Posterior vena cava (tissue), 2 donors: ENCODE measurements around the gene MEF2A. TPM values are rescaled to one million over a fixed set of nuclear protein-coding genes. Genes with fewer than 3 reads are reported as not detected.
A peak's percentile ranks its signal among the peaks of the same experiment; 100 is the strongest.

Experiments
- DNase-seq: peaks from one replicate; pipeline ENCODE4 v3.0.0-alpha.2; 2020; ENCODE audit warnings: low spot score
- intact Hi-C, 2 donors: fragments of 100-400 bp; cut with DNase I; formaldehyde crosslinking; loops; one replicate each; pipeline versions ENCODE4 v1.14.1 to v1.14.2; 2022 to 2023
- total RNA-seq, 2 donors: library from RNA; stranded (reverse); fragmentation: NEBNext Ultra II Directional; extraction: Animal tissue kit (Norgen Biotek cat#: 25700); gene quantifications; one replicate each; pipeline ENCODE4 v1.2.1, GENCODE V29; 2021
- donor health status: DM: yes; HTN: yes; CAD: no.
- donor health status: DM: yes; HTN: yes; CAD: no.

Gene MEF2A
- total RNA-seq, 2 donors from 2014 or later, result 90.6 to 121 TPM

DNA sequence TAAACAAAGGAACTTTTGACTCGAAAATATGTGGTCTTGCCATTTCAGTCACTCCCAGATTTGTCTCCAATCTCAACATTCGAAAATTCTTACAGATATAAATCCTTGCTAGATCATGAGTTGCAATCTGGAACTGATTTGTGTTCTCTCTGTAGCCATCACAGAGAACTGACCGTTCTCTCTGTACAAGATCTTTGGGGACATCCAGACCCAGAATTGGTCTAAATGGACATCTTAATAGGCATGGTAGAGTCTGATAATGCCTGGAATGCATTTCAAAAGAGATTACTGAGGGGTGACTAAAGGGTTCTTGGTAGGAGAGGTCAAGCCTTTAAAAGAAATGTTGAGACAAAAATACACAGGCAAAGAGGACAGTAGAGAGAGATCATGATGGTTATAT is 7.2 kb upstream of the MEF2A start:
- intact Hi-C loops, result no loop called here
- no peak for DNase-seq

DNA sequence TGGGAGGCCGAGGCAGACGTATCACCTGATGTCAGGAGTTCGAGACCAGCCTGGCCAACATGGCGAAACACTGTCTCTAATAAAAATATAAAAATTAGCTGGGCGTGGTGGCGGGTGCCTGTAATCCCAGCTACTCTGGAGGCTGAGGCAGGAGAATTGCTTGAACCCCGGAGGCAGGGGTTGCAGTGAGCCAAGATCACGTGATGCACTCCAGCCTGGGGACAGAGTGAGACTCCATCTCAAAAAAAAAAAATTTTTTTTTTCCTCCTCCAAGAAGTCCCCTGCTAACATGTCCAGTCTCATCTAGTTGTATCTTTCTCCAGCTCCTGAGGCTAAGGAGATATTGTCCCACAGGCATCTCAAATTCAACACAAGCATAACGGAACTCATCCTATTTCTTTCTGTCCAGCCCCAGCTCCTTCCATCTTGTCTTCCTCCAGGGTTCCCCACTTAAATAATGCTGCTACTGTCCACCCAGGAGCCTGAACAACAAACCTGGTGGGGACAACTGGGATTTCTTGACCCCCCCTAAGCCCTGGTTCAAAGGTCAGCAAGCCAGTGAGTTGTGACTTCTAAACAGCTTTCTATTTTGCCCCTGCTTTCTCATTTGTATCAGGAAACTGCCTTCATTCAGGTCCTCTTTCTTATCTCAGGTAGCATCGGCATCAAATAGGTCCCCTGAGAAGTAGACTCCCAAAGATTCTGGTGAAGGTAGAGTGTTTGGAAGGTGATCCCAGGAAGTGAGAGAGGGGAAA is 4.1 kb upstream of the MEF2A start:
- DNase-seq, result no peak
- intact Hi-C loops, result loop anchor here in 1 of 2 donors (10.0 kb wide), 1 partner anchor 87 kb away; no protein-coding TSS in a partner anchor

DNA sequence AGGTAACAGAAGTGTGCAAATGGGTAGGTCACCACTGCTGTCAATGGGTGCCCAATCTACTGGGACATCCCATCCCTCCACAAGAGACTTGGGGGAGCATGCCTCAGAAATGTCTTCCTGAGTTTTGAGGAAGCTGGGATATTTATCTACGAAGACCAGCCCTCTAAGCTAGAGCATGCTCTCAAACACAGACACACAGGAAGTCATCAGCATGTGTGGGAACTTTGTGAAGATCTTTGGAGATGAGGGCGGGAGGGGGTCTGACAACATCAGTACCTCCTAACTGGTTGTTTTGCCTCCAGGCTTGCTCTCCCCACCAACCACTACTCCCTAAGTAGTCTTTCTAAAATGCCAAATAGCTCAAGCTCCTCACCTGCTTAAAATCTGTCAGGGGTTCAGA is 3.5 kb upstream of the MEF2A start:
- DNase-seq, result no peak
- intact Hi-C loops, result loop anchor here in 1 of 2 donors (10.0 kb wide), 1 partner anchor 87 kb away; no protein-coding TSS in a partner anchor

DNA sequence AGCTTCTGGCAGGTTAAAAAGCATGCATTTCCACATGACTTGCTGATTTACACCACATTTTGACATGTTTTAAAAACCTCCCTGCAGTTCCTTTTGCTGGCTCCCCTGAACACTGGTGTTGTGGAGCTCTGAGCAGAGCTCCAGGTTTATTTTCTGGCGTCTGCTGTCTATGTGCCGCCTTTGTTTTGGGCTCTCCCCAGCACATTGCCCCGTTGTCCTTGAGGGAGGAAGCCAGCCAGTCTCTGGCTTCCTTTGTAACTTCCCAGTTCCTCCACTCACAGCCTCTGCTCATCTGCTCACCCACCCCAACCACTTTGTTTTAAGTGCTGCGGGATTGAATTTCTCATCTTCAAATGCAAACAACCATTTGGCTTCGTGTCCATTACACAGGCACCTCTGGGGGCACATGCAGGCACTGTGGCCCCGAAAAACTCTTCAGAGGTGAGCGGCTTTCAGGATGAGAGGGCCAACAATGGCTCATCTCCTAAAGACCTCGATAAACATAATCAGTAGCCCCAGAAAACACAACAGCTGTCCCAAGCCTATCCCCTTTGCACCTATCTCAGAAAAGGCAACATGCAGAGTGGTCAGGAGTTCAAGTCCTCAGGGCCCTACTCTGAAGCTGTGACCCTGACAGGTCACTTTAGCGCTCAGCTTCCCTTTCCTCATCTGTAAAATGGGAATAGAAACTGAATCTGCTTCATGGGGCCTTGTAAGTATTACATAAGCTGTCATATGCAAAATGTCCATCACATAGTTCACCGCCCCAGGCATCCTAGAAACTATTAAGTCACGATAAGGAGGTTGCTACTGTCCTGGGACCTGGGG is 1.3 kb upstream of the MEF2A start:
- no peak for DNase-seq
- intact Hi-C loops, result loop anchor here (5.0 to 10.0 kb wide), 3 partner anchors 57 to 488 kb away; no protein-coding TSS in a partner anchor

DNA sequence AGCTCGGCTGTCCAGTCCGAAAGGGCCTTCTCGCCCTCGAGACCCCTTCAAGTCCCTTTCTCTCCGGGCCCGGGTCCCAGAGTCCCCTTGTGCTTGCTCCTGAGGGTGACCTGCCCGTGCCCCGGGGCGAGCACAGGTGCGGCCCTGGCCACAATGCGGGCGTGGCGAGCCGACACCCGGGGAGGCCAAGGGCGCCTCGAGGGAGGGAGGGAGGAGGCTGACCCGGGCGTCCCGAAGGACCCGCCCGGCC is 810 bp upstream of the MEF2A start:
- intact Hi-C loops, result loop anchor here (5.0 to 10.0 kb wide), 3 partner anchors 58 to 487 kb away; no protein-coding TSS in a partner anchor

DNA sequence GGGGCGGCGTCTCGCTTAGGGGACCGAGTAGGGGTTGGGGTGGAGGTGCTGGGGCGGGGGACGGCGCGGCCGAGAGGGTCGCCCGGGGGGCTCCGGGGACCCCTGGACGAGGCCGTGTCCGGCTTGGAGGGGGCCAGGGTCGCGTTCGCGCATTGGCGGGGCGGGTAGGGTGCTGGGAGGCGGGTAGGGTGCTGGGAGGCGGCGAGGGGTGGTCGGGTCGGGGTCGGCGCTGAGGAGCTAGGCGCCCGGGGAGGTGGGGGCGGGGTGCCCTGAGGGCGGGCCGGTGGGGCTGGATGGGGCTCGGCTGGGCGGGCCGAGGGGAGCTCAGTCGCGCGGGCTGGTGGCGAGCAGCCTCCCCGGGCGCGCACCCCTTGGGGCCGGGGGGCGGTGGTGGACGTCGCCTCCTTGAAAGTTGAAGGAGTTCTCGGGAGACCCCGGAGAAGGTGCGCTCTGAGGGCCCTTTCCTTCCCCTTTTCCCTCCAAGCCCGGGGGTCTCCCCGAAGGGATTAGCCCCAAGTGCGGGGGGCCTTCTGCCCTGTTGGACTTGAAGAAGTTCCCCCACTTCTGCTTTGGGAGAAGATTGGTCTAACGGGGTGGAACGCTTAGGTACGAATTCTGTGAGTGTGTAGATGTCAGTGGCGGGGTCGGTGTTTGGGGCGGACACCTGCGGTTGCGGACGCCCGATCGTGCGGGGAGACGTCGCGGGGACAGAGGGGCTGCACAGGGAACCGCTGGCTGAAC is 543 bp downstream of the MEF2A start:
- intact Hi-C loops, result loop anchor here (5.0 to 10.0 kb wide), 3 partner anchors 59 to 486 kb away; no protein-coding TSS in a partner anchor
- DNase-seq, result peak; percentile 84

More for the DNA sequence above, 810 bp upstream of the MEF2A start:
- DNase-seq, result no peak

DNA sequence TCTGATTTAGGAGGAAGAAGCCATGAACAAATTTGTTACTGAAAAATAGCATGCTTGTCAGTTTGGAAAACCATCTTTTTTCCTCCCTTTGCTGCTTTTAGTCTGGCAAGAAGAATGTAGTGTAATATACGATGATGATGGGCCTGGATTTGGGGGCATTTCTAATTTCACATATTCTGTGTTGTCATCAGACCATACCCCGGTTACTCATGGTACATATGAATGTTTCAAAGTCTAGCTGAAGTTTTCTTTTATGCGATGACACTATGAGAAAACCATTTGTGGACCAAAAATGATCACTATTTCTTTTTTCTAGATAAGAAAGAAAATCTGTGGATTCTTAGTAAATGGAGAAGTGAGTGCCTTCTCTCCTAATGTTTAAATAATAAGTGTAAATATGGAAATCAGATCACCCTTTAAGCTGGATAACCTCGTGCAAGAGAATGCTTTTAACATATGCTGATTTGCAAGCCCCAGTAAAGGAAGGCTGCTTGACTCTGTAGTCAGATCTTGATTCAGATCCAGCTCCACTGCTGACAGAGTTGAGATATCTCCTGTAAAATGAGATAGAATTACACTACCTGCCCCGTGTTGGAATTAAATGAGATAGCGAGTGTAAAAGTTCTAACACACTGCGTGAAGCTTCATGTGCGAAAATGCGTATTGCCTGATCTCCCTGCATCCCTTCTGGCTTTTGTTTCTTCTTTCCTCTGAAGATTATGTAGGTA is 3.0 kb downstream of the MEF2A start:
- DNase-seq, result no peak
- intact Hi-C loops, result loop anchor here (5.0 to 10.0 kb wide), 3 partner anchors 61 to 484 kb away; no protein-coding TSS in a partner anchor

DNA sequence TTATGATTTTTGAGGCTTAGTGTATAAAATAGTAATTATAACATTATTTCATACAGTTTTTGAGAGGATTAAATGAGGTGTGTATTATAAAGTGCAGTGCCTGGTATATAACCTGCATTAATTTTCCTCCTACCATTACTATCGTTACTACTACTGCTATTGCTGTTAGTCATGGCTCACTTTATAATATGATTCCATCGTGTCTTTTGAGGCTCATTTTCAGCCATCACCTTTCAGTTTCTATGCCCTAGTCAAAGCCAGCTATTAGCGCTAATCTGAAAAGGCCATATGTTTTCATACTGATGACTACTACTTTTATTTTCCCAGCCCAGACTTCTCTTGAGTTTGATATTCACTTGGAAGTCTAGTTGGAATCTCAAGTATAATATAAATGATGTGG is 5.5 kb downstream of the MEF2A start:
- intact Hi-C loops, result no loop called here
- DNase-seq, result no peak

DNA sequence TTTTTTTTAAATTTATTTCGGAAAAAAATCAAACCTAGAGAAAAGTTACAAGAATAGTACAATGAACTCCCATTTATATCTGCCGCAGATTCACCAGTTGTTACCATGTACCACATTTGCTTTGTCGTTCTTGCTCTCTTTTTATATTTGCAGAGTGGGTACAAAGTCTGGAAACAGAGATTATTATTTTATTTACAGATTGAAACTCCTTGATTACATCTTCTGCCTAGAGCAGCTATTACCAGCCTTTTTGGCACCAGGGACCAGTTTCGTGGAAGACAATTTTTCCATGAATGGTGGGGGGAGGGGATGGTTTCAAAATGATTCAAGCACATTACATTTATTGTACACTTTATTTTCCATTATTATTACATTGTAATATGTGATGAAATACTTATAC is 8.3 kb downstream of the MEF2A start:
- no peak for DNase-seq
- intact Hi-C loops, result no loop called here

DNA sequence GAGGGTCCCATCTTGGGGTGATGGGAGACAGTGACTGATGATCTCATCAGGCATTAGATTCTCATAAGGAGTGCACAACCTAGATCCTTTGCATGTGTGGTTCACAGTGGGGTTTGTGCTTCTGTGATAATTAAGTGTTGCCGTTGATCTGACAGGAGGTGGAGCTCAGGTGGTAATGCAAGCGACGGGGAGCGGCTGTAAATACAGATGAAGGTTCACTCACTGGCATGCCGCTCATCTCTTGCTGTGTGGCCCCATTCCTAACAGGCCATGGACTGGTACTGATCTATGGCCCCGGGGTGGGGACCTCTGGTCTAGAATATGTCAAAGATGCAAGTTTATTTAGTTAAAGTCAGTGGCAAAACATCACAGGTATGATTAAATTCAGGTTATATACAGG is 8.7 kb downstream of the MEF2A start:
- no peak for DNase-seq
- intact Hi-C loops, result no loop called here

DNA sequence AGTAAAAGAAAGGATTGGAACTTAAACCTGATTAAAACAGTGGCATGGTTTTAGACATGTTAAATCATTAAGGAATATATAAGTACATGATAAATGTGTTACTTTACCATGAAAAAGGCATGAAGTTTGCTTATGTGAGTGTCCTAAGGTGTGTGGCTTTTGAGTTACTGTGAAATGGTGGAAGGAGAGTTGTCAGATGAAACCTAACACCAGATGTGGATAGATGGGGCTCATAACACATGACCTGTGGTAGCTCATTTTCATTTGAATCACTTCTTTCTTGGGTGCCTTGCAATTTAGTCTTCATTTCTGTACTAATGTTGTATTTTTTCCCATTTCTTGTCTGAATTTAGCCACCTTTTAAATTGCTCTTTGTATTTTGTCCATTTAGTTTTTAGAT is 13.0 kb downstream of the MEF2A start:
- intact Hi-C loops, result no loop called here
- DNase-seq, result no peak

DNA sequence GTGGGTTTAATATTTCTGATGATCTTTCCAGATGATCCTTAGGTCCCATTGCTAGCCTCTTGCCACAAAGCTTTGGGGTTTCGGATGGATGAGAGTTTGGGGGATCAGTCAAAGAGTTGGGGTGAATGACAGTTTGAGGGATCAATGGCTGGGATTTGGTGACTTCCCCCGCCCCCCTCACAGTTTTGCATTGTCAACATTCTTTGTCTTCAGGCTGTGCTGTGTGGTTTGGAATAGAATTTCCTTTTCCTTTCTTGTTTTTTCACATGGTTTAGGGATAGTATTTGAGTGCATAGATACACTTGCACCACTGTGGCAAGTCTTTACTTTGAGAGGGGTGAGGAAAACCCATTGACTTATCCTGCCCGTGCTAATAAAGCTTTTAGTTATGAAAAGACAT is 14.3 kb downstream of the MEF2A start:
- DNase-seq, result no peak
- intact Hi-C loops, result no loop called here

DNA sequence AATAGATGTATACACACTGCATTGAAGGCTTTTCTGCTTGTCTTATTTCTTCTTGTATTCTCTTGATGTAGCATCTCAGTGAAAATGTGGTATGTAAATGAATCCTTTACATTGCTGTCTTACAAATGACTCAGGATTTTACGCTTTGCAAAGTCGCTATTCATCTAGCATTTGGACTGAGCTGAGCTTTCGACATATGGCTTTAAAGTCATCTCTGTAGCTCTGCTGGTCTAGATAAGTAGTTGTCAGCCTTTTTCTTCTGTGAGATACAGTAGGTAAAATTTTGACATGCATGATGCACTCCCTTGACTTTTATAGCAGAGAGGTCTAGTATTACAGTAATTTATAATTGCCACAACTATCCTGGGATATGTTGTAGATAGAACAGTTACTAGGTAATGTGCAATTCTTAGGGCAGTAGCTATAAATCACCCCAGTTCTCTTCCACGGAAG is 16.8 kb downstream of the MEF2A start:
- intact Hi-C loops, result no loop called here
- no peak for DNase-seq

DNA sequence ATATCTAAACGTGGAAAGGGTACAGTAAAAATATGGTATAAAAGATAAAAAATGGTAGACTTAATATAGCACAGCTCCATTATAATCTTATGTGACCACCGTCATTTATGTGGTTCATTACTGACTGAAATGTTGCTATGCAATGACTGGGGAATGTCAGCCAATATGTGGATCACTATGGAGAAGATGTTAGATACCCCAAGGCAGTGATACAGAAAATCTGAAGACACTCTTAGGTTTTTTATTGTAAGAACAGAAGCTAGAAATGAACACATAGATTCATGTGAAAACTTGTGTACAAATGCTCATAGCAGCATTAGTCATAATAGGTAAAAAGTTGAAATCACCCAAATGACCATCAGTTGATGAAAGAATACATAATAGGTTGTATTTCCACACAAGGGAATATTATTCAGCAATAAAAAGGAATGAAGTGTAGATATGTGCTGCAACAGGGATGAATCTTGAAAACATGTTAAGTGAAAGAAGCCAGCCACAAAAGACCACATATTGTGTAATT is 18.4 kb downstream of the MEF2A start:
- DNase-seq, result no peak
- intact Hi-C loops, result no loop called here

DNA sequence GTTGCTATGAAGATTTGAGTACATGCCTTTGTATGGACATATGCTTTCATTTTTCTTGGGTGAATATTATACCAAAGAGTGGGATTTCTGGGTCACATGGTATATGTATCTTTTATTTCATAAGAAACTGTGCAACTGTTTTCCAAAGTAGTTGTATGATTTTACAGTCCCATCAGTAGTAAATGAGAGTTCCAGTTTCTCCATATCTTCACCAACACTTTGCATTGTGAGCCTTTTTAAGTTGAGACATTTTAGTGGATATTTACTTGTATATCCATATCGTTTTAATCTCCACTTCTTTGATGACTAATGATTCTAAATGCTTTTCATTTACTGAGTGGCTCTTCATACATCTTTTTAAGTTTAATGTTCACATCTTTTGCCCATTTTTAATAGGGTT is 20.3 kb downstream of the MEF2A start:
- no peak for DNase-seq
- intact Hi-C loops, result no loop called here

DNA sequence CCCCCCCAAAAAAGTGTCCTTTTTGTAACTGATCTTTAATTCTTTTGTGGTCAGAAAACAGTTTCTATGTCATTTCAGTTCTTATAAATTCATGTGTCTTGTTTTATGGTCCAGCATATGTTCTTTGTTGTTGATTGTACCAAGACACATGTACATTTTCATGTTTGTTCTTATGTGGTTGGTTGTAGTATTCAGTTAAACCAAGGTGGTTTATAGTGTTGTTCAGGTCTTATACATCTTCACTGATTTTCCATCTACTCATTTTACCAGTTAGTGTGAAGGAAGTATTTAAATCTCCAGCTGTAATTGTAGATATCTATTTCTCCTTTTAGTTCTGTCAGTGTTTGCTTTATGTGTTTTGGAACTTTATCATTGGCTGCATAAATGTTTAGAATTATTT is 24.0 kb downstream of the MEF2A start:
- no peak for DNase-seq
- intact Hi-C loops, result no loop called here

DNA sequence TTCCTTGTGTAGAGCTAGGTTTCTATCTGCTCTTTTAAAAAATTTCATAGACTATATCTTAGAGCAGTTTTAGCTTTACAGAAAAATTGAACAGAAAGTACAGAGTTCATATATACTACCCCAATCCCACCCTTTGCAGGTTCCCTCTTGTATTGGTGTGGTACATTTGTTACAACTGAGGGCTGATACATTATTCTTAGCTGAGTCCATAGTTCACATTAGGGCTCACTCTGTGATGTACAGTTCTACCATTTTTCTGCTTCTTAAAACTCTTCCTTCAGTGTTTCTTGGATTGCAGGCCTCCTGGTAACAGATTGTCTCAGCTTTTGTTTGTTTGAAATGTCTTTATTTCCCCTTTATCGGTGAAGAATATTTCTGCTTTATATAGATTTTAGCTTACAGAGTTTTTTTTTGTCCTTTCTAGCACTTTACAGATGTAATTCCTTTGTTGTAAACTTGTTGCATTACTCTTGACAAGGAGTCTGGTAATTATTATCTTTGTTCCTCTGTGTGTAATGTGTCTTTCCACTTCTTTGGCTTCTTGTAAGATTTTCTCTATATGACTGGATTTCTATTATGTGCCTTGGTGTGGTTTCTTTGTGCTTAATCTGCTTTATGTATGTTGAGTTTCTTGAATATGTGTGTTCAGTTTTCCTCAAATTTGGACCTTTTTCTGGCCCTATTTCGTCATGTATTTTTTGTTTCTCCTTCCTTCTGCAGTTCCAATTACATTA is 25.3 kb downstream of the MEF2A start:
- no peak for DNase-seq
- intact Hi-C loops, result no loop called here

DNA sequence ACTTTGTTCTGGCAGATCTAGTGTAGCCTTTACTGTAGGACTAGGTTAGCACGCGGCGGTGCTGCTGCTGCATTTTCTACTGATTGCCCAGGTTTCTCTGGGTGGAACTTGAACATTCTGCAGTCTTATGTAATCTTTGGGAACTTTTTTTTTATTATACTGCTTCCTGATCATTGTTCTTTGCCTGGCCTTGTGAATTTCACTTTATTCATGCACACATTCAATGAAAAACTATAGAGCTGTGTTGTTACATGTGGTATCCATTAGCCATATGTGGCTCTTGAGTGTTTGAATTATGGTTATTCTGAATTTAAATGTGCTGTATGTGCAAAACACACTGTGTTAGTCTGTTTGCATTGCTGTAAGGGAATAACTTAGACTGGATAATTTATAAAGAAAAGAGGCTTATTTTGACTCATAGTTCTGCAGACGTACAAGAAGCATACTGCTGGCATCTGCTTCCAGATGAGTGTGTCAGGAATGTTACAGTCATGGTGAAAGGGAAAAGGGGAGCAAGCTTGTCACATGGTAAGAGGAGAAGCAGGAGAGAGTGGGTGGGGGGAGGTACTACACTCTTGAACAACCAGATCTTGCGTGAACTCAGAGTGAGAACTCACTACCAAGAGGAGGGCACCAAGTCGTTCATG is 26.5 kb downstream of the MEF2A start:
- intact Hi-C loops, result no loop called here
- DNase-seq, result no peak
